ENCODE results near the gene PATL2.
A peak's percentile ranks its signal among the peaks of the same experiment; 100 is the strongest.
"Not testable (repeated sequence)": the region's sequence is repeated elsewhere in the genome, so short reads cannot be mapped to it uniquely, and the experiment has no call there.

Gene PATL2

DNA sequence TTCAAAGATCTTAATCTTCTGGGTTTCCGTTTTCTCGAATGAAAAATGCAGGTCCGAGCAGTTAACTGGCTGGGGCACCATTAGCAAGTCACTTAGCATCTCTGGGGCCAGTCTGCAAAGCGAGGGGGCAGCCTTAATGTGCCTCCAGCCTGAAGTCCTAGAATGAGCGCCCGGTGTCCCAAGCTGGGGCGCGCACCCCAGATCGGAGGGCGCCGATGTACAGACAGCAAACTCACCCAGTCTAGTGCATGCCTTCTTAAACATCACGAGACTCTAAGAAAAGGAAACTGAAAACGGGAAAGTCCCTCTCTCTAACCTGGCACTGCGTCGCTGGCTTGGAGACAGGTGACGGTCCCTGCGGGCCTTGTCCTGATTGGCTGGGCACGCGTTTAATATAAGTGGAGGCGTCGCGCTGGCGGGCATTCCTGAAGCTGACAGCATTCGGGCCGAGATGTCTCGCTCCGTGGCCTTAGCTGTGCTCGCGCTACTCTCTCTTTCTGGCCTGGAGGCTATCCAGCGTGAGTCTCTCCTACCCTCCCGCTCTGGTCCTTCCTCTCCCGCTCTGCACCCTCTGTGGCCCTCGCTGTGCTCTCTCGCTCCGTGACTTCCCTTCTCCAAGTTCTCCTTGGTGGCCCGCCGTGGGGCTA lies at the start of gene PATL2, which contains the start of gene B2M:
TSS of gene PATL2 (minus strand) at position 228 of the 647 bp plus-strand sequence. CDS start 34,833 bp downstream, outside the sequence.
TSS of gene B2M (plus strand) at position 422 of the 647 bp plus-strand sequence. CDS start at position 452, 30 bp downstream.
- Histone ChIP-seq H3K36me3 (ENCODE audit: control insufficient read depth, insufficient read depth, low read length) (peaks cover 12% of the 10 kb centered on the region), H3K27ac (ENCODE audit: low read depth, low read length) (peak within 1 kb of the TSS; percentile 11; the same call in 1 of the 2 replicates), H3K27me3 (ENCODE audit: control insufficient read depth, insufficient read depth, low read length) (peaks cover 10% of the 10 kb centered on the region), H3K9ac (ENCODE audit: low read length) (peak within 1 kb of the TSS; percentile 78), H3K9me3 (ENCODE audit: control insufficient read depth, insufficient read depth, low read depth, low read length) (no peaks in the 10 kb centered on the region), H3K4me3 (ENCODE audit: low read depth, low read length) (peak within 1 kb of the TSS; percentile 88), H3K4me1 (ENCODE audit: control insufficient read depth, insufficient read depth, low read length) (no peaks in the 10 kb centered on the region)

DNA sequence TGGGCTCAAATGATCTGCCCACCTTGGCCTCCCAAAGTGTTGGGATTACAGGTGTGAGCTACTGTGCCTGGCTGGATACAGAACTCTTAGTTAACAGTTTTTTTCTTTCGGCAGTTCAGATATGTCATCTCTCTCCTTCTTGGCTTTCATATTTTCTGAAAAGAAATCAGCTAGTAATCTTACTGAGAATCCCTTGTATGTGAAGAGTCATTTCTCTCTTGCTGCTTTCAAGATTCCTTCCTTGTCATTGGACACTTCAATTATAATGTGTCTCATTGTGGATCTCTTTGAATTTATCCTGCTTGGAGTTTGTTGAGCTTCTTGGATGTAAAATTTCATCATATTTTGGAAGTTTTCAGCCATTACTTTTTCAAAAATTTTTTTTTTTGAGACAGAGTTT lies 42.2 kb upstream of the PATL2 start:
- H3K27me3 ChIP-seq (ENCODE audit: control insufficient read depth, insufficient read depth, low read length) = no peaks in the 10 kb centered on the region; the same call in 1 of the 2 replicates
- no peak overlapping the region for H3K4me3 ChIP-seq (ENCODE audit: low read depth, low read length)
- H3K4me1 ChIP-seq (ENCODE audit: control insufficient read depth, insufficient read depth, low read length) = no peaks in the 10 kb centered on the region
- H3K27ac ChIP-seq (ENCODE audit: low read depth, low read length) = no peak overlapping the region
- peaks cover 13% of the 10 kb centered on the region; the same call in 1 of the 2 replicates for H3K9me3 ChIP-seq (ENCODE audit: control insufficient read depth, insufficient read depth, low read depth, low read length)
- no peaks in the 10 kb centered on the region for H3K36me3 ChIP-seq (ENCODE audit: control insufficient read depth, insufficient read depth, low read length)
- no peak overlapping the region for H3K9ac ChIP-seq (ENCODE audit: low read length)

DNA sequence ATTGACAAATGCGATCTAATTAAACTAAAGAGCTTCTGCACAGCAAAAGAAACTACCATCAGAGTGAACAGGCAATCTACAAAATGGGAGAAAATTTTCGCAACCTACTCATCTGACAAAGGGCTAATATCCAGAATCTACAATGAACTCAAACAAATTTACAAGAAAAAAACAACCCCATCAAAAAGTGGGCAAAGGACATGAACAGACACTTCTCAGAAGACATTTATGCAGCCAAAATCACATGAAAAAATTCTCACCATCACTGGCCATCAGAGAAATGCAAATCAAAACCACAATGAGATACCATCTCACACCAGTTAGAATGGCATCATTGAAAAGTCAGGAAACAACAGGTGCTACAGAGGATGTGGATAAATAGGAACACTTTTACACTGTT lies 32.3 kb upstream of the PATL2 start:
- not testable (repeated sequence) for H3K4me3 ChIP-seq (ENCODE audit: low read depth, low read length); H3K27me3 ChIP-seq (ENCODE audit: control insufficient read depth, insufficient read depth, low read length); H3K27ac ChIP-seq (ENCODE audit: low read depth, low read length); H3K36me3 ChIP-seq (ENCODE audit: control insufficient read depth, insufficient read depth, low read length); H3K9ac ChIP-seq (ENCODE audit: low read length); H3K9me3 ChIP-seq (ENCODE audit: control insufficient read depth, insufficient read depth, low read depth, low read length); H3K4me1 ChIP-seq (ENCODE audit: control insufficient read depth, insufficient read depth, low read length)

DNA sequence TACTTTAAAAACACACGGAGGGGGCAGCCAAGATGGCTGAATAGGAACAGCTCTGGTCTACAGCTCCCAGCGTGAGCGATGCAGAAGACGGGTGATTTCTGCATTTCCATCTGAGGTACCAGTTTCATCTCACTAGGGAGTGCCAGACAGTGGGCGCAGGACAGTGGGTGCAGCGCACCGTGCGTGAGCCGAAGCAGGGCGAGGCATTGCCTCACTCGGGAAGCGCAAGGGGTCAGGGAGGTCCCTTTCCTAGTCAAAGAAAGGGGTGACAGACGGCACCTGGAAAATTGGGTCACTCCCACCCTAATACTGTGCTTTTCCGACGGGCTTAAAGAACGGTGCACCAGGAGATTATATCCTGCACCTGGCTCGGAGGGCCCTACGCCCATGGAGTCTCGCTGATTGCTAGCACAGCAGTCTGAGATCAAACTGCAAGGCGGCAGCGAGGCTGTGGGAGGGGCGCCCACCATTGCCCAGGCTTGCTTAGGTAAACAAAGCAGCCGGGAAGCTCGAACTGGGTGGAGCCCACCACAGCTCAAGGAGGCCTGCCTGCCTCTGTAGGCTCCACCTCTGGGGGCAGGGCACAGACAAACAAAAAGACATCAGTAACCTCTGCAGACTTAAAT lies 28.2 kb upstream of the PATL2 start:
- not testable (repeated sequence) for H3K36me3 ChIP-seq (ENCODE audit: control insufficient read depth, insufficient read depth, low read length); H3K27ac ChIP-seq (ENCODE audit: low read depth, low read length); H3K4me1 ChIP-seq (ENCODE audit: control insufficient read depth, insufficient read depth, low read length); H3K9ac ChIP-seq (ENCODE audit: low read length); H3K27me3 ChIP-seq (ENCODE audit: control insufficient read depth, insufficient read depth, low read length); H3K9me3 ChIP-seq (ENCODE audit: control insufficient read depth, insufficient read depth, low read depth, low read length); H3K4me3 ChIP-seq (ENCODE audit: low read depth, low read length)

DNA sequence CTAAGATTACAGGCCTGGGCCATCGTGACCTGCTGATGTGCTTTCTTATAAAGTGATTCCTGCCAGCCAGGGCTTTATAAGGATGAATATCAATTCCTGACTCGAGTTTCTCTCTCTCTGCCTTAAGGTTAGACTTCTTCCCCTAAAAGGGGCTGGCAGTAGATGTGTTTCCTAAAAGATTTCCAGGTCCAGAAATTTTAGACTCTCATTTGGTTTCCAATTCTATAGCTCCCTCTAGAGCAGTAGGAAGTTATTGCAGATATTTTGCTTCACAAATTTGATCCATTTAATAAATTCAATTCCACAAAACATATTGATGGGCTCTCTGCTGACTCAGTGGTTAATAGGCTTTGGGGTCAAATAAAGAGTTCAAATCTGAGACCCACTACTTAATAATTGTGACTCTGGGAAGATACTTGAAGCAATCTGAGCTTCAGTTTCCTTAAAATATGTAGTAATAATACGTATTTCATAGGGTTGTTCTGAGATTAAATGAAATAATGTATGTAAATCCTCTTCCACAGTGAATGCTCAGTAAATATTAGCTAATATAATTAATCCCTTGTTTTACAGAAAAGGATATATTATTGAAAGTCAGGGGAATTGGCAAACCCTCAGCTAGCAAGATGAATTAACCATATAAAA lies 27.3 kb upstream of the PATL2 start:
- no peaks in the 10 kb centered on the region for H3K27me3 ChIP-seq (ENCODE audit: control insufficient read depth, insufficient read depth, low read length)
- H3K27ac ChIP-seq (ENCODE audit: low read depth, low read length) = no peak overlapping the region
- H3K4me3 ChIP-seq (ENCODE audit: low read depth, low read length) = no peak overlapping the region
- H3K9ac ChIP-seq (ENCODE audit: low read length) = no peak overlapping the region
- H3K4me1 ChIP-seq (ENCODE audit: control insufficient read depth, insufficient read depth, low read length) = peaks cover 5% of the 10 kb centered on the region; the same call in 1 of the 2 replicates
- no peaks in the 10 kb centered on the region for H3K36me3 ChIP-seq (ENCODE audit: control insufficient read depth, insufficient read depth, low read length)
- no peaks in the 10 kb centered on the region for H3K9me3 ChIP-seq (ENCODE audit: control insufficient read depth, insufficient read depth, low read depth, low read length)

DNA sequence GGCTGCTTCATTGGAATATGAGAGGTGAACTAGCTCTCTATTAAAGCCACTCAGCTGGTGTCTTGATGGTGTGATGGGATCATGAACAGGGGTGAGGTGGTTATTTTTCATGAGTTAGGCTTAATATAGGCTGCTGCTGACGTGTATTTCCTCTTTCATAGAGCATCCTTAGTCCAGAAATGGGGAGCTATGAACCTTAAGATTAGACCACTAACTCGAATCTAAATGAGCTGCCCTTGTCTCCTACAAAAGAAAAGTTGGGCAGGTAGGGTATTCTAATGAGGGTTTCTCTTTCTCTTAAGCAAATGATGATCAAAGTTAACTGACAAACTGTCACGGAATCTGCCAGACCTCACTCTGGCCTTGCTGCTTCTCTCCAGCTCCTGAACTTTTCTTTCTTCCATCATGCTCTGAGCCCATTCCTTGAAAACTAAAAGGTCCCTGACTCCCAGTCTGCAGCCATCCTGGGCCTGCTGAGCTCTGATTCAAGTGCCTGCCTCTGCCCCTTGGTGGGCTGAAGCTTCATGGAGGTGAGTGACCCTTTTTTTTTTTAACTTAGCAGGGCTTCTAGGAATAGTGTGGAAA lies 25.1 kb upstream of the PATL2 start, which contains the start of gene TRIM69:
TSS of gene TRIM69 (plus strand) at position 348 of the 585 bp plus-strand sequence. CDS start at position 525, 177 bp downstream.
- Histone ChIP-seq H3K4me3 (ENCODE audit: low read depth, low read length) (no peak within 1 kb of the TSS), H3K27ac (ENCODE audit: low read depth, low read length) (no peak within 1 kb of the TSS)

DNA sequence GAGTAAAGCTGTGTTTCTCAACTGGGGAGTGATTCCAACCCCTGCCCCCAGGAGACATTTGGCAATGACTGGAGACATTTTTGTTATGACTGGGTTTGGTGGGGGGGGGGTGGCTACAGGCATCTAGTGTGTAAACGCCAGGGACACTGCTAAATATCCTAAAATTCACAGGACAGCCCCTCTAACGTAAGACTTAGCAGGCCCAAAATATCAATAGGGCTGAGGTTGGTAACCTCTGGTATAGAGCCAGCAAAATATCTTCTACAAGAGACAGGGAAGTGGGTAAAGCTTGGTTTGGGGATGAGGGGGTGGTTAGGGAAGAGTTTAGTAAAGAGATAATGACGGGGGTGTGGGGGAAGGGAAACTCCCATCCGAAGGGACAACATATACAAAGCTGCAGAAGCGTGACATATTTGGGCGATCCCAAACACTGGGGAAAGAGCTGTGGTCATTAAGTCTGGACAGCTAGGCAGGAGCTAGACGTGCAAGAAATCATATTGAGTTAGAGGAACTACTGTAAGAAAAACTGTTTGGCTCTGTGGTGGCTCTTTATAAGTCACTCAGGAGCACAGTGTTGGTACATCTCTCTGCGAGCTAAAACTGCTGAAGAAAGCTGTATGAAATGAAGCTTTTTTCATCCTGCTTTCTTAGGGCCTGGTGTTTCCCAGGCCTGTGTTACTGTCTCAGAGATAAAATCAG lies 24.5 kb upstream of the PATL2 start:
- Histone ChIP-seq H3K4me3 (ENCODE audit: low read depth, low read length) (no peak overlapping the region), H3K27ac (ENCODE audit: low read depth, low read length) (no peak overlapping the region)

More for the DNA sequence above, 25.1 kb upstream of the PATL2 start, which contains the start of gene TRIM69:
- Histone ChIP-seq H3K4me1 (ENCODE audit: control insufficient read depth, insufficient read depth, low read length) (peaks cover 5% of the 10 kb centered on the region; the same call in 1 of the 2 replicates), H3K9ac (ENCODE audit: low read length) (no peak within 1 kb of the TSS), H3K36me3 (ENCODE audit: control insufficient read depth, insufficient read depth, low read length) (no peaks in the 10 kb centered on the region; the same call in 1 of the 2 replicates), H3K9me3 (ENCODE audit: control insufficient read depth, insufficient read depth, low read depth, low read length) (no peaks in the 10 kb centered on the region), H3K27me3 (ENCODE audit: control insufficient read depth, insufficient read depth, low read length) (no peaks in the 10 kb centered on the region)

DNA sequence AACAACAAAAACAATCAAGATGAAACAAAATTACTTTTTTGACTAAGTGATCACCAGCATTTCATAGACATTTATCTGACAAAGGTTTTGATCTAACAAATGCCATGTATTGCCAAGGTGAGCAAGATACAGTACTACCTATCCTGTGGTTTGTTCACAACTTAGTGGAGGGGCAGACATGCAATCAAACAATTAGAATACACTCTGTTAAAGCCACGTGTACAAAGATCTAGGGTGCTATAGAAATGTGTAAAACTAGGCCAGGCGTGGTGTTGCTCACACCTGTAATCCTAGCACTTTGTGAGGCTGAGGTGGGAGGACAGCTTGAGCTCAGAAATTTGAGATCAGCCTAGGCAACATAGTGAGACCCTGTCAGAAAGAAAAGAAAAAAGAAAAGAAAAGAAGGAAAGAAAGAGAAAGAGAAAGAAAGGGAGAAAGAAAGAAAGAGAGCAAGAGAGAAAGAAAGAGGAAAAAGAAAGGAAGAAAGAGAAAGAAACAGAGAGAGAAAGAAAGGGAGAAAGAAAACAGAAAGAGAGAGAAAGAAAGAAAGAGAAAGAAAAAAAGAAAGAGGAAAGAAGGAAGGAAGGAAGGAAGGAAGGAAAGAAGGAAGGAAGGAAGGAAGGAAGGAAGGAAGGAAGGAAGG lies 23.8 kb upstream of the PATL2 start:
- H3K4me3 ChIP-seq (ENCODE audit: low read depth, low read length) = no peak overlapping the region
- H3K27ac ChIP-seq (ENCODE audit: low read depth, low read length) = no peak overlapping the region
- H3K27me3 ChIP-seq (ENCODE audit: control insufficient read depth, insufficient read depth, low read length) = no peaks in the 10 kb centered on the region
- no peaks in the 10 kb centered on the region for H3K9me3 ChIP-seq (ENCODE audit: control insufficient read depth, insufficient read depth, low read depth, low read length)
- H3K9ac ChIP-seq (ENCODE audit: low read length) = no peak overlapping the region
- peaks cover 5% of the 10 kb centered on the region; the same call in 1 of the 2 replicates for H3K4me1 ChIP-seq (ENCODE audit: control insufficient read depth, insufficient read depth, low read length)
- H3K36me3 ChIP-seq (ENCODE audit: control insufficient read depth, insufficient read depth, low read length) = no peaks in the 10 kb centered on the region; the same call in 1 of the 2 replicates

More for the DNA sequence above, 24.5 kb upstream of the PATL2 start:
- Histone ChIP-seq H3K4me1 (ENCODE audit: control insufficient read depth, insufficient read depth, low read length) (peaks cover 5% of the 10 kb centered on the region; the same call in 1 of the 2 replicates), H3K9ac (ENCODE audit: low read length) (no peak overlapping the region), H3K36me3 (ENCODE audit: control insufficient read depth, insufficient read depth, low read length) (no peaks in the 10 kb centered on the region; the same call in 1 of the 2 replicates), H3K9me3 (ENCODE audit: control insufficient read depth, insufficient read depth, low read depth, low read length) (no peaks in the 10 kb centered on the region), H3K27me3 (ENCODE audit: control insufficient read depth, insufficient read depth, low read length) (no peaks in the 10 kb centered on the region)

DNA sequence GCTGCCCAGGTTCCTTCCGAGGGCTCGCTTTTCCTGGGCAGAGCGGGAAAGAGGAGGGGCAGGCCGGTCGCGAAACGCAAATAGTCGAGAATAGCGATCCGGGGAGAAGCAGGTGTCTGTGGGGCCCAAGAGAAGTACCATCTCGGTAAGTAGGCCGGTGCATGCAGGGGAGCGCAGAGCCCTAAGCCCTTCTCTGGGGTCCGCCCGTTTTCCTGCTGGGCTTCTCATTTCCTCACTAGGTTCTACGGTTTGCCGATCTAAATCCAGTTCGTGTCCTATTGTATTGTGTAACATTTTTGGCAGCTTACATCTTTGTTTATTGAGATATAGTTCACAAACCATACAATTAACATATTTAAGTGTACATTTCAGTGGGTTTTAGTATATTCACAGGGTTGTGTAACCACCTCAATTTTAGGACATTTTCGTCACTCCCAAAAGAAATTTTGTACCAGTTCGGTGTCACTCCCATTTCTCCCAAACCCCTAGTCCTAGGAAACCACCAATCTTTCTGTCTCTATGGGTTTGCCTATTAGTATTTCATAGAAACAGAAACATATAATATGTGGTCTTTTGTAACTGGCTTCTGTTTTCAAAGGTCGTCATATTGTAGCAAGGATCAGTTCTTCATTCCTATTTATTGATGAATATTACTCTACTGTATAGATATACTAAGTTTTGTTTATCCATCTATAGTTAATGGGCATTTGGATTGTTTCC lies 18.4 kb upstream of the PATL2 start:
- Histone ChIP-seq H3K27ac (ENCODE audit: low read depth, low read length) (no peak overlapping the region), H3K9me3 (ENCODE audit: control insufficient read depth, insufficient read depth, low read depth, low read length) (no peaks in the 10 kb centered on the region), H3K36me3 (ENCODE audit: control insufficient read depth, insufficient read depth, low read length) (no peaks in the 10 kb centered on the region; the same call in 1 of the 2 replicates), H3K9ac (ENCODE audit: low read length) (peak overlapping the region; percentile 56), H3K4me3 (ENCODE audit: low read depth, low read length) (peak overlapping the region; percentile 80), H3K4me1 (ENCODE audit: control insufficient read depth, insufficient read depth, low read length) (peaks cover 10% of the 10 kb centered on the region), H3K27me3 (ENCODE audit: control insufficient read depth, insufficient read depth, low read length) (no peaks in the 10 kb centered on the region)

Data from HUES6 (cell line).